Activated naive CD4-positive, alpha-beta T cell (primary cell): ENCODE data around the gene BIN2.
"Not testable (repeated sequence)": the region's sequence is repeated elsewhere in the genome, so short reads cannot be mapped to it uniquely, and the experiment has no call there.

ENCODE experiments used
- DNase-seq, 4 experiments: peaks; one replicate each; lab custom pipeline; 2025; lab: John Stamatoyannopoulos, UW

The BIN2 gene

GRCh38 chr12:51345681-51346080 is 21.7 kb upstream of the BIN2 start:
- DNase-seq: no peak

GRCh38 chr12:51343201-51343600 is 19.2 kb upstream of the BIN2 start:
- DNase-seq: no peak

- no peak for DNase-seq
These were observed 18.4 kb upstream of the BIN2 start for GRCh38 chr12:51342416-51342815.

- DNase-seq: peak in 3 of 4 experiments; percentile 26 to 54 (median 47)
These were observed 17.5 kb upstream of the BIN2 start for GRCh38 chr12:51341251-51342007.

- no peak for DNase-seq
These were observed 15.8 kb upstream of the BIN2 start for GRCh38 chr12:51339750-51340149.

GRCh38 chr12:51337336-51337735 is 13.4 kb upstream of the BIN2 start:
- DNase-seq: not testable (repeated sequence)

GRCh38 chr12:51335931-51336330 is 12.0 kb upstream of the BIN2 start:
- DNase-seq: no peak

GRCh38 chr12:51334764-51335163 is 10.8 kb upstream of the BIN2 start:
- DNase-seq: no peak

- DNase-seq: no peak
These were observed 9.6 kb upstream of the BIN2 start for GRCh38 chr12:51333536-51333935.

- no peak for DNase-seq
These were observed 6.2 kb upstream of the BIN2 start for GRCh38 chr12:51330186-51330585.

- no peak for DNase-seq
These were observed 5.8 kb upstream of the BIN2 start for GRCh38 chr12:51329742-51330141.

GRCh38 chr12:51328587-51328986 is 4.6 kb upstream of the BIN2 start:
- DNase-seq: no peak

GRCh38 chr12:51326698-51327439 is 2.9 kb upstream of the BIN2 start:
- no peak for DNase-seq

GRCh38 chr12:51324953-51325352 is 979 bp upstream of the BIN2 start:
- DNase-seq: no peak

- DNase-seq: peak in 3 of 4 experiments; percentile 10 to 35 (median 26)
These were observed 535 bp downstream of the BIN2 start for GRCh38 chr12:51323317-51323960.

- DNase-seq: no peak
These were observed 1.5 kb downstream of the BIN2 start for GRCh38 chr12:51322452-51322851.

GRCh38 chr12:51321882-51322281 is 2.1 kb downstream of the BIN2 start:
- DNase-seq: no peak

- no peak for DNase-seq
These were observed 3.2 kb downstream of the BIN2 start for GRCh38 chr12:51320695-51321320.

- DNase-seq: no peak
These were observed 3.7 kb downstream of the BIN2 start for GRCh38 chr12:51320311-51320694.

GRCh38 chr12:51318846-51319599 is 5.0 kb downstream of the BIN2 start:
- peak in 2 of 4 experiments; percentile 12 to 33 for DNase-seq

- DNase-seq: not testable (repeated sequence)
These were observed 5.7 kb downstream of the BIN2 start for GRCh38 chr12:51318057-51318806.
